Stimulated activated memory B cell treated with anti-CD40 and anti-IgM and Interleukin-4, amounts not matched to agents 10 μg/mL and 1 μg/mL and 100 μg/mL, for 72 hours (primary cell): ENCODE results near the gene UROD.
"Not testable (repeated sequence)": the region's sequence is repeated elsewhere in the genome, so short reads cannot be mapped to it uniquely, and the experiment has no call there.

ENCODE experiments used
- ATAC-seq: fragments of 150-1000 bp; cut with Tn5 transposase; 2 replicates; pipeline ENCODE4 v1.10.0; 2021
- H3K27ac Mint-ChIP-seq: one replicate; pipeline ENCODE4 v1.8.0; 2022; ENCODE audit warnings: mild to moderate bottlenecking, mixed read lengths
- H3K27me3 Mint-ChIP-seq: one replicate; pipeline ENCODE4 v1.8.0; 2022; ENCODE audit warnings: mixed read lengths
- H3K36me3 Mint-ChIP-seq: one replicate; pipeline ENCODE4 v1.8.0; 2022; ENCODE audit warnings: mixed read lengths
- H3K4me1 Mint-ChIP-seq: one replicate; pipeline ENCODE4 v1.8.0; 2022; ENCODE audit warnings: mixed read lengths
- H3K4me3 Mint-ChIP-seq: one replicate; pipeline ENCODE4 v1.8.0; 2022; ENCODE audit warnings: mild to moderate bottlenecking, moderate library complexity, mixed read lengths
- H3K9me3 Mint-ChIP-seq: one replicate; pipeline ENCODE4 v1.8.0; 2022; ENCODE audit warnings: mixed read lengths

Gene UROD

GRCh38 chr1:45044916-45045315 lies 32.9 kb downstream of the UROD start:
- Mint-ChIP-seq H3K4me1 (no peaks in the 10 kb centered on the region), H3K36me3 (peaks cover 5% of the 10 kb centered on the region), H3K27me3 (no peaks in the 10 kb centered on the region), H3K9me3 (no peaks in the 10 kb centered on the region), H3K4me3 (no peak overlapping the region), H3K27ac (no peak overlapping the region)
- no peak for ATAC-seq

GRCh38 chr1:45047032-45047431 lies 35.0 kb downstream of the UROD start:
- Mint-ChIP-seq H3K36me3 (peaks cover 5% of the 10 kb centered on the region), H3K4me3 (no peak overlapping the region)
- ATAC-seq, result no peak

GRCh38 chr1:45051005-45051772 lies 39.1 kb downstream of the UROD start:
- ATAC-seq, result no peak
- no peak overlapping the region for H3K4me3 Mint-ChIP-seq

More at GRCh38 chr1:45047032-45047431, 35.0 kb downstream of the UROD start:
- Mint-ChIP-seq H3K4me1 (peaks cover 9% of the 10 kb centered on the region), H3K27ac (no peak overlapping the region), H3K9me3 (no peaks in the 10 kb centered on the region), H3K27me3 (no peaks in the 10 kb centered on the region)

GRCh38 chr1:45057542-45057941 lies 45.5 kb downstream of the UROD start:
- Mint-ChIP-seq H3K36me3 (no peaks in the 10 kb centered on the region), H3K4me3 (no peak overlapping the region), H3K27ac (no peak overlapping the region), H3K4me1 (peaks cover 11% of the 10 kb centered on the region), H3K27me3 (no peaks in the 10 kb centered on the region), H3K9me3 (no peaks in the 10 kb centered on the region)
- ATAC-seq, result no peak

More at GRCh38 chr1:45051005-45051772, 39.1 kb downstream of the UROD start:
- Mint-ChIP-seq H3K27me3 (no peaks in the 10 kb centered on the region), H3K4me1 (peaks cover 22% of the 10 kb centered on the region), H3K27ac (peak overlapping the region; percentile 78), H3K9me3 (no peaks in the 10 kb centered on the region), H3K36me3 (no peaks in the 10 kb centered on the region)

- no peaks in the 10 kb centered on the region for H3K9me3 Mint-ChIP-seq
- no peak overlapping the region for H3K27ac Mint-ChIP-seq
- H3K4me1 Mint-ChIP-seq, result no peaks in the 10 kb centered on the region
- H3K36me3 Mint-ChIP-seq, result no peaks in the 10 kb centered on the region
- H3K27me3 Mint-ChIP-seq, result no peaks in the 10 kb centered on the region
- no peak for ATAC-seq
- H3K4me3 Mint-ChIP-seq, result no peak overlapping the region
Measured at GRCh38 chr1:45059829-45060228, 47.8 kb downstream of the UROD start.

- not testable (repeated sequence) for H3K4me3 Mint-ChIP-seq, H3K36me3 Mint-ChIP-seq, H3K27me3 Mint-ChIP-seq, H3K4me1 Mint-ChIP-seq, H3K9me3 Mint-ChIP-seq, ATAC-seq, H3K27ac Mint-ChIP-seq
Measured at GRCh38 chr1:45062463-45062862, 50.4 kb downstream of the UROD start.

- Mint-ChIP-seq H3K4me3 (no peak overlapping the region), H3K36me3 (peaks cover 4% of the 10 kb centered on the region), H3K4me1 (no peaks in the 10 kb centered on the region), H3K27ac (no peak overlapping the region), H3K27me3 (no peaks in the 10 kb centered on the region), H3K9me3 (peaks cover 3% of the 10 kb centered on the region)
- no peak for ATAC-seq
Measured at GRCh38 chr1:45065083-45065482, 53.0 kb downstream of the UROD start.
